Activated naive CD4-positive, alpha-beta T cell treated with anti-CD3 and anti-CD28 coated beads, Interleukin-2, amount 10 ng/mL, durations not matched to agents 7 days and 5 days (primary cell): ENCODE data around the gene TRIM24.
"Not testable (repeated sequence)": the region's sequence is repeated elsewhere in the genome, so short reads cannot be mapped to it uniquely, and the experiment has no call there.

Experiments used
- CTCF ChIA-PET: fragments of 350-600 bp; sonication (Branson Sonifier 250); formaldehyde crosslinking; loops from one replicate; lab custom pipeline; 2021; ENCODE audit warnings: antibody characterized with exemption; lab: Charles Lee
- DNase-seq: peaks from one replicate; pipeline ENCODE4 v3.0.0-alpha.2; 2020
- H3K27ac Mint-ChIP-seq: one replicate; pipeline ENCODE4 v1.8.0; 2021; ENCODE audit warnings: mild to moderate bottlenecking, moderate library complexity, mixed read lengths
- H3K27me3 Mint-ChIP-seq: one replicate; pipeline ENCODE4 v1.8.0; 2021; ENCODE audit warnings: mild to moderate bottlenecking, mixed read lengths
- H3K36me3 Mint-ChIP-seq: one replicate; pipeline ENCODE4 v1.8.0; 2021; ENCODE audit warnings: mixed read lengths
- H3K4me1 Mint-ChIP-seq: one replicate; pipeline ENCODE4 v1.8.0; 2021; ENCODE audit warnings: mixed read lengths
- H3K4me3 Mint-ChIP-seq: one replicate; pipeline ENCODE4 v1.8.0; 2021; ENCODE audit warnings: mild to moderate bottlenecking, moderate library complexity, mixed read lengths
- H3K9me3 Mint-ChIP-seq: one replicate; pipeline ENCODE4 v1.8.0; 2021; ENCODE audit warnings: mixed read lengths

TRIM24 gene

DNA sequence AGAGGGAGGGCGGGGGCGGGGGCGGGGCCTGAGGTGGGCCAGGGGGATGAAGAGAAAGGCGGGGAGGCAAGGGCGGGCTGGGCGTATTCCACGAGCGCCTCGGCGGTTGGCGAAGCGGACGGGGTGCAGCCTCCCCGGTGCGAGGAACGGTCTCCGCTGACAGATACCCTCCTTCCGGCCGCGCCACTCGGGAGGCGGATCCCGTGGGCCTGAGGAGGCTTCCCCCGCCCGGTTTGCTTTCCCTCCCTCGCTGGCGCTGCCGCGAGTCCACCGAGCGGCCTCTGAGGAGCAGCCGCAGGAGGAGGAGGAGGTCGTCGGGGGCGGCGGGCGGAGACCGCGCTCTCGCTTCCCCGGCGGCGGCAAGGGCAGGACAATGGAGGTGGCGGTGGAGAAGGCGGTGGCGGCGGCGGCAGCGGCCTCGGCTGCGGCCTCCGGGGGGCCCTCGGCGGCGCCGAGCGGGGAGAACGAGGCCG is at the start of gene TRIM24:
TSS of gene TRIM24 (plus strand) at position 84 of the 473 bp plus-strand sequence. CDS start at position 374, 290 bp downstream.
- Mint-ChIP-seq H3K4me1 (peaks cover 36% of the 10 kb centered on the region), H3K36me3 (peaks cover 12% of the 10 kb centered on the region), H3K4me3 (peak within 1 kb of the TSS; percentile 87), H3K27me3 (no peaks in the 10 kb centered on the region), H3K9me3 (no peaks in the 10 kb centered on the region), H3K27ac (peak within 1 kb of the TSS; percentile 96)
- DNase-seq: no peak
- CTCF ChIA-PET: interaction anchor here (0.6 kb wide), 1 partner anchor 1833 kb away, joined by 3 read pairs; no protein-coding TSS in a partner anchor

DNA sequence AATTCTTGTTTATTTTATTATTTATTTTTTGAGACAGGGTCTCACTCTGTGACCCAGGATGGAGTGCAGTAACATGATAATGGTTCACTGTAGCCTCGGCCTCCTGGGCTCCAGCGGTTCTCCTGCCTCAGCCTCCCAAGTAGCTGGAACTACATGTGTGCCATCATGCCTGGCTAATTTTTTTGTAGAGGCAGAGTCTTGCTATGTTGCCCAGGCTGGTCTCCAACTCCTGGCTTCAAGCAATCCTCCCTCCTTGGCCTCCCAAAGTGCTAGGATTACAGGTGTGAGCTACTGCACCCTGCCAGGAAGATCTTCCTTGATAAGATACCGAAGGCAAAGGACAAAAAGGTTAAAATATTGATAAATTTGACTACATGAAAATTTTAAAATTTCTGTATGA is 48.0 kb upstream of the TRIM24 start:
- H3K9me3 Mint-ChIP-seq, H3K4me1 Mint-ChIP-seq, DNase-seq, H3K27ac Mint-ChIP-seq, H3K36me3 Mint-ChIP-seq, CTCF ChIA-PET, H3K27me3 Mint-ChIP-seq, H3K4me3 Mint-ChIP-seq: not testable (repeated sequence)

GRCh38 chr7:138412921-138413320 is 47.1 kb upstream of the TRIM24 start:
- CTCF ChIA-PET, H3K4me1 Mint-ChIP-seq, H3K4me3 Mint-ChIP-seq, DNase-seq, H3K27me3 Mint-ChIP-seq, H3K9me3 Mint-ChIP-seq, H3K36me3 Mint-ChIP-seq, H3K27ac Mint-ChIP-seq: not testable (repeated sequence)

- CTCF ChIA-PET: no interaction called here
- H3K27ac Mint-ChIP-seq: no peak overlapping the region
- H3K4me3 Mint-ChIP-seq: no peak overlapping the region
- no peaks in the 10 kb centered on the region for H3K4me1 Mint-ChIP-seq
- no peak for DNase-seq
- no peaks in the 10 kb centered on the region for H3K27me3 Mint-ChIP-seq
- no peaks in the 10 kb centered on the region for H3K36me3 Mint-ChIP-seq
- H3K9me3 Mint-ChIP-seq: no peaks in the 10 kb centered on the region
These were observed 42.9 kb upstream of the TRIM24 start for GRCh38 chr7:138417078-138417700.

DNA sequence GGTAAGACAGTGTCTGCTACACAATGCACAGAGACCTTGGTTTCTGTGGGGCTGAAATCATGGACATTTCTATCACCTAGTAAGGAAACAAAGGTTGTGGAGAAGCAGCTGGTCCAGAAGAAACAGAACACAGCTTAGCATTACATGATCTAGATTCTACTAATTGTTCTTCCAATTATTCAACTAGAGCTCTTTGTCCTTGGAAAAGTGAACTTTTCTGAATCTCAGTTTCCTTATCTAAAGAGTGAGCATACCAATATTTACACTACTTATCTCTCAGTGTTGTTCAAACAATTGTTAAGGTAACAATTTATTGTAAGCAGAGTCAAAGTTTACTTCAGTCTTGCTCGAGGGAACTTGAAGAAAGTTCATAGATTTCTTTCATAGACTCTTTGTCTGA is 42.3 kb upstream of the TRIM24 start:
- Mint-ChIP-seq H3K4me1 (no peaks in the 10 kb centered on the region), H3K4me3 (no peak overlapping the region), H3K36me3 (no peaks in the 10 kb centered on the region), H3K9me3 (no peaks in the 10 kb centered on the region), H3K27ac (no peak overlapping the region), H3K27me3 (no peaks in the 10 kb centered on the region)
- DNase-seq: no peak
- CTCF ChIA-PET: no interaction called here

- DNase-seq, H3K9me3 Mint-ChIP-seq, H3K36me3 Mint-ChIP-seq, CTCF ChIA-PET, H3K27me3 Mint-ChIP-seq, H3K27ac Mint-ChIP-seq, H3K4me1 Mint-ChIP-seq, H3K4me3 Mint-ChIP-seq: not testable (repeated sequence)
These were observed 41.7 kb upstream of the TRIM24 start for GRCh38 chr7:138418403-138418802.

- Mint-ChIP-seq H3K9me3 (peaks cover 19% of the 10 kb centered on the region), H3K27ac (no peak overlapping the region), H3K4me1 (no peaks in the 10 kb centered on the region), H3K27me3 (no peaks in the 10 kb centered on the region), H3K4me3 (no peak overlapping the region), H3K36me3 (peaks cover 4% of the 10 kb centered on the region)
- CTCF ChIA-PET: no interaction called here
- DNase-seq: no peak
These were observed 35.0 kb upstream of the TRIM24 start for GRCh38 chr7:138425026-138425425.

- peaks cover 8% of the 10 kb centered on the region for H3K27me3 Mint-ChIP-seq
- H3K9me3 Mint-ChIP-seq: peaks cover 30% of the 10 kb centered on the region
- no peak for DNase-seq
- H3K4me3 Mint-ChIP-seq: no peak overlapping the region
- peaks cover 6% of the 10 kb centered on the region for H3K36me3 Mint-ChIP-seq
- no peak overlapping the region for H3K27ac Mint-ChIP-seq
- H3K4me1 Mint-ChIP-seq: peaks cover 4% of the 10 kb centered on the region
- CTCF ChIA-PET: no interaction called here
These were observed 30.3 kb upstream of the TRIM24 start for GRCh38 chr7:138429577-138430250.

- DNase-seq: no peak
- Mint-ChIP-seq H3K27ac (no peak overlapping the region), H3K4me1 (peaks cover 4% of the 10 kb centered on the region), H3K36me3 (peaks cover 6% of the 10 kb centered on the region), H3K4me3 (no peak overlapping the region), H3K27me3 (peaks cover 8% of the 10 kb centered on the region), H3K9me3 (peaks cover 29% of the 10 kb centered on the region)
- CTCF ChIA-PET: no interaction called here
These were observed 28.5 kb upstream of the TRIM24 start for GRCh38 chr7:138431517-138431916.

GRCh38 chr7:138433583-138434443 is 26.2 kb upstream of the TRIM24 start:
- peaks cover 8% of the 10 kb centered on the region for H3K27me3 Mint-ChIP-seq
- H3K36me3 Mint-ChIP-seq: peaks cover 4% of the 10 kb centered on the region
- DNase-seq: no peak
- peaks cover 25% of the 10 kb centered on the region for H3K9me3 Mint-ChIP-seq
- H3K27ac Mint-ChIP-seq: no peak overlapping the region
- CTCF ChIA-PET: no interaction called here
- H3K4me3 Mint-ChIP-seq: no peak overlapping the region
- H3K4me1 Mint-ChIP-seq: peaks cover 4% of the 10 kb centered on the region

DNA sequence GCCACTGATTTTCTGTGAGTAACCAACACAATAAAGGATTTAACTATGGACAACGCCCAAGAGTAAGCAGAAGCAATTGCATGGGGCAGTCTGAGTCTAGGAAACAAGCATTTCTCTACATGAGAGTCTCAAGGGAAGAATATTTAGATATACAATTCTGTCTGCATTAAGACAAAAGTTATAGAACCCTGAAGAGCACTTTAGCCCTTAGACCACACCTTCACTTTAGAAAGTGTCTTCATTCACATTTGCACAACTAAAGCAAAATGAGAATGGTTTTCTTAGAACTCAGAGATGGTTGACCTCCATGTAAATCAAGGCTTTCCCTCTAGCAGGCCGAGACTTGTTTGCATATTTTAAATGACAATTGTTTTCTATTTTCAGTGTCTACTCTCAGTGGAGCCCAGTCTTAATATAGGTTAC is 25.5 kb upstream of the TRIM24 start:
- peaks cover 8% of the 10 kb centered on the region for H3K27me3 Mint-ChIP-seq
- peaks cover 4% of the 10 kb centered on the region for H3K4me1 Mint-ChIP-seq
- peaks cover 4% of the 10 kb centered on the region for H3K36me3 Mint-ChIP-seq
- H3K4me3 Mint-ChIP-seq: no peak overlapping the region
- H3K27ac Mint-ChIP-seq: no peak overlapping the region
- CTCF ChIA-PET: no interaction called here
- no peak for DNase-seq
- peaks cover 18% of the 10 kb centered on the region for H3K9me3 Mint-ChIP-seq

- CTCF ChIA-PET: no interaction called here
- no peak for DNase-seq
- no peak overlapping the region for H3K4me3 Mint-ChIP-seq
- peaks cover 4% of the 10 kb centered on the region for H3K4me1 Mint-ChIP-seq
- H3K27me3 Mint-ChIP-seq: peaks cover 8% of the 10 kb centered on the region
- peaks cover 2% of the 10 kb centered on the region for H3K36me3 Mint-ChIP-seq
- peaks cover 11% of the 10 kb centered on the region for H3K9me3 Mint-ChIP-seq
- H3K27ac Mint-ChIP-seq: no peak overlapping the region
These were observed 24.7 kb upstream of the TRIM24 start for GRCh38 chr7:138435231-138435919.

DNA sequence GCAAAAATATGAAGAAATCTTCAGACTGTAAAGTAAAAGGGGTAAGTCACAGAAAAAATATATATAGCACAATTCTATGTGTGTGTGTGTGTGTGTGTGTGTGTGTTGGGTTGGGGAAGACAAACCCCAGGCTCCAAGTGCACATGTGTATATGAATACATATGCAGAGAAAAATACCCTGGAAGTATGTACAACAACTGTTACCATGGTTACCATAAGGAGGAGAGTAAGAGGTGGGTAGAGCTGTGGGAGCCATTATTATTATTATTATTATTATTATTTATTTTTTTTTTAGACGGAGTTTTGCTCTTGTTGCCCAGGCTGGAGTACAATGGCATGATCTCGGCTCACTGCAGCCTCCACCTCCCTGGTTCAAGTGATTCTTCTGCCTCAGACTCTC is 23.7 kb upstream of the TRIM24 start:
- CTCF ChIA-PET: no interaction called here
- Mint-ChIP-seq H3K27me3 (peaks cover 11% of the 10 kb centered on the region), H3K4me1 (peaks cover 4% of the 10 kb centered on the region), H3K36me3 (no peaks in the 10 kb centered on the region), H3K4me3 (no peak overlapping the region), H3K9me3 (peaks cover 3% of the 10 kb centered on the region), H3K27ac (no peak overlapping the region)
- DNase-seq: no peak

GRCh38 chr7:138440460-138440859 is 19.6 kb upstream of the TRIM24 start:
- H3K27me3 Mint-ChIP-seq: peaks cover 3% of the 10 kb centered on the region
- no peaks in the 10 kb centered on the region for H3K36me3 Mint-ChIP-seq
- no peaks in the 10 kb centered on the region for H3K4me1 Mint-ChIP-seq
- CTCF ChIA-PET: interaction anchor here (0.8 kb wide), 1 partner anchor 12 kb away, joined by 3 read pairs; no protein-coding TSS in a partner anchor
- H3K27ac Mint-ChIP-seq: no peak overlapping the region
- DNase-seq: no peak
- H3K4me3 Mint-ChIP-seq: no peak overlapping the region
- no peaks in the 10 kb centered on the region for H3K9me3 Mint-ChIP-seq
